Coronary artery (tissue), 2 donors: ENCODE data around the gene KLLN.
A peak's percentile ranks its signal among the peaks of the same experiment; 100 is the strongest.

Source experiments
- DNase-seq: peaks from one replicate; pipeline ENCODE4 v3.0.0-alpha.2; 2017; ENCODE audit warnings: low spot score
- H3K27ac ChIP-seq, 2 donors: fragments of 200-600 bp; sonication (generic); one replicate each; pipeline ENCODE4 v1.5.1; 2016 to 2019
- H3K4me3 ChIP-seq: fragments of 200-600 bp; sonication (generic); 2 replicates; pipeline ENCODE4 v1.5.1; 2016; ENCODE audit warnings: mild to moderate bottlenecking, moderate library complexity
- TF ChIP-seq, protein P1 (sequence below): fragments of 200-600 bp; sonication (generic); IDR thresholded peaks from one replicate; pipeline ENCODE4 v1.5.1; 2019; ENCODE audit warnings: antibody characterized with exemption

The KLLN gene

DNA sequence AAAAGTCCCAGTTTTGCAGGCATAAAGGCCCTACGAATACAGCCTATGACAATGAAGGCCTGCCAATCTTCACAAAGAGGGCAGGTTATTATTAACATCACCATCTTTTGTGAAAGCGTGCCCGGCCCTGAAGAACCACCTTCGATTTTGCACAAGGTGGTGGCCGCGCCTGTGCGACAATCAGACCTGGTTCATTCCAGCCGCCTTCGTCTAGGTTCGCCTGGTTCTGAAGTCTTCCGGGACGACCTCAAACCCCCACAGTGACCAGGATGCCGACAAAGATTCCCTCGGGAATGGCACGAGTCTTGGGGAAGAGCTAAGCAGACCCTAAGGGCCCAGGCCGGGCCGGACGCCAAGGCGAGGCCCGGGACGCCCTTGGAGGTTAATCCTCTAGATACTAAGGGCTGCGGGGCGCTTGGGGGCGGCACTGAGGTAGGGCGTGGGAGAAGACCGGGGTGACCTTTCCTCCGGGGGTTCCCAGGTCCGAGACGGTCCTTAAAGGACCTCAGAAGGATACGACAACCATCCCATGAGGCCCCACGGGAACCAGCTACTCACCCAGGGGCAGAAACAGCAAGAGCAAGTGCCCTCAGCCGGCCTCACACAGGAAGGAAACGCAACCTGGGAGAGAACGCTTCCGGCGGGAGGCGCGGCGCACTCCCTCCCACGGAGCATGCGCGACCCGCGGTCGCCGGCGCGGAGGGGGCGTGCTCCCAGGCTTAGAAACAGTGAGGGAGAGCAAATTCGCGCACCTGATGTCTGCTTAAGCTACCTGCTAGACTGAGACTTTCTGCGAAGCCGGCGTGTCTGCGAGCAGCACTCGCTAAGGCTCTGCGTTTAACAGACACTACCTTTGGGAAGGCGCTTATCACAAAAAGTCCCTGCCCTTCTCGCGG is 45.5 kb downstream of the KLLN start, which contains the start of gene ATAD1:
Gene ATAD1 (minus strand): TSS at position 618 of the 896 bp plus-strand sequence. CDS start 3,627 bp downstream, outside the sequence.
- H3K4me3 ChIP-seq, result peak within 1 kb of the TSS; percentile 85
- DNase-seq, result peak; percentile 84
- peak within 1 kb of the TSS; percentile 69 to 80 for H3K27ac ChIP-seq
- TF ChIP-seq, protein P1, sequence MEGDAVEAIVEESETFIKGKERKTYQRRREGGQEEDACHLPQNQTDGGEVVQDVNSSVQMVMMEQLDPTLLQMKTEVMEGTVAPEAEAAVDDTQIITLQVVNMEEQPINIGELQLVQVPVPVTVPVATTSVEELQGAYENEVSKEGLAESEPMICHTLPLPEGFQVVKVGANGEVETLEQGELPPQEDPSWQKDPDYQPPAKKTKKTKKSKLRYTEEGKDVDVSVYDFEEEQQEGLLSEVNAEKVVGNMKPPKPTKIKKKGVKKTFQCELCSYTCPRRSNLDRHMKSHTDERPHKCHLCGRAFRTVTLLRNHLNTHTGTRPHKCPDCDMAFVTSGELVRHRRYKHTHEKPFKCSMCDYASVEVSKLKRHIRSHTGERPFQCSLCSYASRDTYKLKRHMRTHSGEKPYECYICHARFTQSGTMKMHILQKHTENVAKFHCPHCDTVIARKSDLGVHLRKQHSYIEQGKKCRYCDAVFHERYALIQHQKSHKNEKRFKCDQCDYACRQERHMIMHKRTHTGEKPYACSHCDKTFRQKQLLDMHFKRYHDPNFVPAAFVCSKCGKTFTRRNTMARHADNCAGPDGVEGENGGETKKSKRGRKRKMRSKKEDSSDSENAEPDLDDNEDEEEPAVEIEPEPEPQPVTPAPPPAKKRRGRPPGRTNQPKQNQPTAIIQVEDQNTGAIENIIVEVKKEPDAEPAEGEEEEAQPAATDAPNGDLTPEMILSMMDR, result no peak

- Histone ChIP-seq H3K4me3 (peak overlapping the region; percentile 85), H3K27ac (peak overlapping the region in 1 of 2 donors; percentile 80)
- TF ChIP-seq, protein P1, result no peak
- no peak for DNase-seq
These were observed 46.3 kb downstream of the KLLN start for GRCh38 chr10:87816898-87817608.

DNA sequence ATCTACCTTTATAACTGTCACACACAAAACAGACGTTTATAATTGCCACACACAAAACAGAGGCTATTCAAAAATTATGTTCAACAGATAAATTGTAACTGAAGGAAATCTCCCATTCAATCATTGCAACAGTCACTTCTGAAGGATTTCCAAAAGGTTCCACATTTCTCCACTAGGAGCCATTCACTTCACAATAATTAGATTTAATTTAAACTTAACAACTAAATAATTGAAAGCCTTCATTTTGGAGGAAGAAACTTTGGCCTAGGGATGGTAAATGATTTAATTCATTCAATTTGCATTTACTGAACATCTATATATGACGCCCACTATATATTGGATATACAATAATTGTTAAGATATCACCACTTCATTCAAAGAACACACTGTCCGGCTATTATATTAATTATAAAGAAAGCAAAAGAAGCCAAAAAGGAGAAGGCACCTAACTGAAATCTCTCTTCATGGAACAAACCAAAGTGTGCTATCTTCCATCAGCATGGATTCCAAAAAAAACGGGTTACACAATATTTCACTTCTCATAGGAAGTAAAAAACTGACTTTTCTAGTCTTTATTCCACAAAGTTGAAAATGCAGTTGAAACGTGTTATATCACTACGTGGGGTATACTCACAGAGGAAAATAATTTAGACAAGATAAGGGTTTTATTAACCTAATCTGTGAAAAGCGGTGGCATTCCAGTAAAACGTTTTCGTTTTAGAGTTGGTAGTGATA is 47.0 kb downstream of the KLLN start:
- DNase-seq, result no peak
- TF ChIP-seq, protein P1, result no peak
- Histone ChIP-seq H3K27ac (no peak overlapping the region), H3K4me3 (peak overlapping the region; percentile 85)
